ENCODE results near the gene CD2BP2.
"Not testable (repeated sequence)": the region's sequence is repeated elsewhere in the genome, so short reads cannot be mapped to it uniquely, and the experiment has no call there.

GRCh38 chr16:30341971-30342370 is 13.1 kb downstream of the CD2BP2 start:
- TF ChIP-seq POLR2A, CTCF (IDR thresholded peaks at IDR 0.05): not testable (repeated sequence)
